SK-N-SH (cell line): ENCODE measurements around the gene SND1. TPM values are rescaled to one million over a fixed set of nuclear protein-coding genes. Genes with fewer than 3 reads are reported as not detected.

Source experiments
- CTCF ChIA-PET: fragments of 300-600, 350-600 bp; formaldehyde crosslinking; extraction: SDS; loops from one replicate; lab custom pipeline; 2021; lab: Yijun Ruan, JAX
- POLR2A ChIA-PET: fragments of 350-600 bp; sonication (Branson Sonifier 250); formaldehyde crosslinking; extraction: SDS; loops from one replicate; lab custom pipeline; 2020; ENCODE audit warnings: antibody characterized with exemption, inconsistent platforms; lab: Yijun Ruan, JAX
- DNase-seq: peaks from one replicate; pipeline ENCODE4 v3.0.0; 2012
- H2AFZ ChIP-seq: fragments of 200-600 bp; sonication (generic); 2 replicates; pipeline ENCODE4 v1.8.1; 2016; ENCODE audit warnings: antibody characterized with exemption, mild to moderate bottlenecking, low read depth
- H3F3A ChIP-seq: fragments of 200-600 bp; sonication (generic); replicated peaks from 2 replicates; pipeline ENCODE3; 2016; ENCODE audit warnings: antibody characterized with exemption, mild to moderate bottlenecking; ENCODE audit not compliant: insufficient read depth
- H3K27ac ChIP-seq, 2 experiments: fragments of 200-500 bp in 1 of 2; fragments of 200-600 bp in 1 of 2; sonication (Bioruptor generic) in 1 of 2; sonication (generic), shearing (Covaris generic) in 1 of 2; 2 replicates each; pipeline versions ENCODE4 v1.5.1 to v1.6.1; 2014 to 2016; ENCODE audit warnings: low read depth in 2 of 2, inconsistent platforms in 1 of 2, low read length in 1 of 2, mild to moderate bottlenecking in 1 of 2, mixed read lengths in 1 of 2
- H3K27me3 ChIP-seq: fragments of 200-600 bp; sonication (generic), shearing (Covaris generic); 2 replicates; pipeline ENCODE4 v1.6.1; 2016; ENCODE audit warnings: mixed run types; ENCODE audit not compliant: insufficient read depth
- H3K36me3 ChIP-seq, 2 experiments: fragments of 200-500 bp in 1 of 2; fragments of 200-600 bp in 1 of 2; sonication (Bioruptor generic) in 1 of 2; sonication (generic) in 1 of 2; replicated peaks in 1 of 2; 2 replicates each; pipeline versions ENCODE3 to v1.5.1; 2014 to 2016; ENCODE audit warnings: low read length in 1 of 2, mild to moderate bottlenecking in 1 of 2; ENCODE audit not compliant: insufficient read depth in 2 of 2, control insufficient read depth in 1 of 2
- H3K4me1 ChIP-seq, 2 experiments: fragments of 200-500 bp in 1 of 2; fragments of 200-600 bp in 1 of 2; sonication (Bioruptor generic) in 1 of 2; sonication (generic), shearing (Covaris generic) in 1 of 2; 2 replicates each; pipeline versions ENCODE4 v1.5.1 to v1.6.1; 2014 to 2016; ENCODE audit warnings: low read depth in 1 of 2, low read length in 1 of 2, mixed run types in 1 of 2; ENCODE audit not compliant: insufficient read depth in 2 of 2, control insufficient read depth in 1 of 2
- H3K4me2 ChIP-seq: fragments of 200-600 bp; sonication (generic), shearing (Covaris generic); 2 replicates; pipeline ENCODE4 v1.6.1; 2017; ENCODE audit warnings: mixed run types
- H3K4me3 ChIP-seq, 2 experiments: fragments of 200-500 bp in 1 of 2; fragments of 200-600 bp in 1 of 2; sonication (Bioruptor generic) in 1 of 2; sonication (generic), shearing (Covaris generic) in 1 of 2; 2 replicates each; pipeline versions ENCODE4 v1.5.1 to v1.8.1; 2014 to 2016; ENCODE audit warnings: low read depth in 2 of 2, inconsistent platforms in 1 of 2, low read length in 1 of 2, mild to moderate bottlenecking in 1 of 2, mixed read lengths in 1 of 2, moderate library complexity in 1 of 2
- H3K79me2 ChIP-seq: fragments of 200-600 bp; sonication (generic); 2 replicates; pipeline ENCODE4 v1.8.1; 2017; ENCODE audit warnings: mild to moderate bottlenecking; ENCODE audit not compliant: insufficient read depth
- H3K9ac ChIP-seq: fragments of 200-600 bp; sonication (generic); 2 replicates; pipeline ENCODE4 v1.6.1; 2017; ENCODE audit warnings: mixed run types
- H3K9me2 ChIP-seq: fragments of 200-600 bp; sonication (generic); 2 replicates; pipeline ENCODE4 v1.6.1; 2017; ENCODE audit warnings: mixed run types
- H3K9me3 ChIP-seq: fragments of 200-600 bp; sonication (generic); 2 replicates; pipeline ENCODE4 v1.6.1; 2017; ENCODE audit warnings: mixed run types, mild to moderate bottlenecking, moderate library complexity
- H4K20me1 ChIP-seq: fragments of 200-600 bp; sonication (generic); 2 replicates; pipeline ENCODE4 v1.6.1; 2017; ENCODE audit warnings: mild to moderate bottlenecking, mixed run types; ENCODE audit not compliant: insufficient read depth
- EZH2phosphoT487 ChIP-seq: fragments of 200-600 bp; sonication (generic); IDR thresholded peaks from 2 replicates; pipeline ENCODE4 v1.6.1; 2017; ENCODE audit warnings: low read depth, mixed run types, mild to moderate bottlenecking, antibody characterized with exemption, moderate library complexity, borderline replicate concordance
- GABPA ChIP-seq: IDR thresholded peaks from 2 replicates; pipeline ENCODE4 v1.4.0; 2012; ENCODE audit warnings: low read depth, mild to moderate bottlenecking
- IRF3 ChIP-seq: fragments of 150-350 bp; IDR thresholded peaks from 2 replicates; pipeline ENCODE4 v1.6.1; 2016; ENCODE audit warnings: mild to moderate bottlenecking, low read depth, low read length
- JUND ChIP-seq: IDR thresholded peaks from 2 replicates; pipeline ENCODE4 v1.4.0; 2012
- MEF2A ChIP-seq: IDR thresholded peaks from 2 replicates; pipeline ENCODE4 v1.4.0; 2012; ENCODE audit warnings: low read depth, borderline replicate concordance
- MXI1 ChIP-seq: IDR thresholded peaks from 2 replicates; pipeline ENCODE4 v1.6.1; 2012; ENCODE audit warnings: mild to moderate bottlenecking, low read depth, low read length, improper control_type of control experiment
- NFIC ChIP-seq: IDR thresholded peaks from 2 replicates; pipeline ENCODE4 v1.4.0; 2012; ENCODE audit warnings: borderline replicate concordance
- PBX3 ChIP-seq: IDR thresholded peaks from 2 replicates; pipeline ENCODE4; 2012
- RAD21 ChIP-seq: IDR thresholded peaks from 2 replicates; pipeline ENCODE4 v1.6.1; 2012; ENCODE audit warnings: mild to moderate bottlenecking, low read length
- RCOR1 ChIP-seq: fragments of 150-350 bp; IDR thresholded peaks from 2 replicates; pipeline ENCODE4 v1.6.1; 2017; ENCODE audit warnings: antibody characterized with exemption, low read length
- REST ChIP-seq: IDR thresholded peaks from 2 replicates; pipeline ENCODE4 v1.6.1; 2012; ENCODE audit warnings: mild to moderate bottlenecking, low read depth, low read length, moderate library complexity
- SMC3 ChIP-seq: IDR thresholded peaks from 2 replicates; pipeline ENCODE4 v1.6.1; 2012; ENCODE audit warnings: low read depth, low read length, improper control_type of control experiment
- TCF12 ChIP-seq: IDR thresholded peaks from 2 replicates; pipeline ENCODE4 v1.4.0; 2012
- USF2 ChIP-seq: fragments of 150-350 bp; IDR thresholded peaks from 2 replicates; pipeline ENCODE4 v1.6.1; 2017; ENCODE audit warnings: antibody characterized with exemption, low read length, low read depth, borderline replicate concordance
- YY1 ChIP-seq: IDR thresholded peaks from 2 replicates; pipeline ENCODE4 v1.4.0; 2012; ENCODE audit warnings: low read depth, mild to moderate bottlenecking
- ZBTB33 ChIP-seq: IDR thresholded peaks from 2 replicates; pipeline ENCODE4 v1.4.0; 2012; ENCODE audit warnings: low read depth, borderline replicate concordance
- WGBS: methylation state at CpG from one replicate; pipeline ENCODE4 v1.1.6; 2017; ENCODE audit warnings: low lambda C conversion rate; 5-methylcytosine and 5-hydroxymethylcytosine counted together
- polyA plus RNA-seq, 3 experiments: library from polyadenylated mRNA; depleted of rRNA; stranded (reverse); fragments of >200 nt; gene quantifications; 2 replicates each; pipeline ENCODE4 v1.2.3, GENCODE V29; 2012

The SND1 gene
- polyA plus RNA-seq, 1 of the 3 experiments (the other 2 are of a cell fraction): 165 TPM

- no peak for TF ChIP-seq USF2
- peak; percentile 0; the same call in 1 of the 2 replicates for TF ChIP-seq SMC3
Observed at GRCh38 chr7:128017862-128018845, 366.2 kb downstream of the SND1 start (continued).

GRCh38 chr7:128019288-128019687 lies 367.3 kb downstream of the SND1 start:
- TF ChIP-seq RCOR1 (no peak), GABPA (no peak), MEF2A (no peak), IRF3 (no peak), RAD21 (no peak), TCF12 (no peak), JUND (no peak), YY1 (no peak), SMC3 (no peak), MXI1 (no peak), ZBTB33 (no peak), EZH2phosphoT487 (no peak), REST (no peak), PBX3 (no peak), NFIC (no peak)
- CTCF ChIA-PET: interaction anchor here (0.6 to 7.6 kb wide), 37 partner anchors 8 to 434 kb away, joined by 3 to 63 read pairs (median 4); partner anchors contain the start of genes GCC1 and LRRC4
- Histone ChIP-seq H3K9ac (no peak overlapping the region), H3K9me2 (no peaks in the 10 kb centered on the region), H3K9me3 (no peaks in the 10 kb centered on the region), H3K27ac (no peak overlapping the region), H3K4me3 (no peak overlapping the region), H4K20me1 (peaks cover 56% of the 10 kb centered on the region), H3K36me3 (peaks cover 8 to 14% of the 10 kb centered on the region in 2 experiments), H3K4me1 (peaks cover 35 to 60% of the 10 kb centered on the region in 2 experiments), H2AFZ (no peak overlapping the region), H3K4me2 (no peak overlapping the region), H3F3A (peaks cover 38% of the 10 kb centered on the region), H3K27me3 (no peaks in the 10 kb centered on the region), H3K79me2 (peaks cover 4% of the 10 kb centered on the region; the same call in 1 of the 2 replicates)
- WGBS: 91% methylated on average over 3 of the region's 3 CpGs
- POLR2A ChIA-PET: no interaction called here
- DNase-seq: no peak
